OCI-LY3 (cell line): ENCODE measurements around the gene RAC3.

ENCODE experiments used
- CTCF ChIP-seq: fragments of 200-600, 300-600 bp; sonication (generic); IDR thresholded peaks from 2 replicates; pipeline ENCODE4 v1.5.1; 2014; ENCODE audit warnings: antibody characterized with exemption, low read length, low read depth
- EZH2phosphoT487 ChIP-seq: fragments of 200-600 bp; shearing (Covaris generic); IDR thresholded peaks from 2 replicates; pipeline ENCODE4 v1.6.1; 2018; ENCODE audit warnings: antibody characterized with exemption, mixed run types, low read depth

DNA sequence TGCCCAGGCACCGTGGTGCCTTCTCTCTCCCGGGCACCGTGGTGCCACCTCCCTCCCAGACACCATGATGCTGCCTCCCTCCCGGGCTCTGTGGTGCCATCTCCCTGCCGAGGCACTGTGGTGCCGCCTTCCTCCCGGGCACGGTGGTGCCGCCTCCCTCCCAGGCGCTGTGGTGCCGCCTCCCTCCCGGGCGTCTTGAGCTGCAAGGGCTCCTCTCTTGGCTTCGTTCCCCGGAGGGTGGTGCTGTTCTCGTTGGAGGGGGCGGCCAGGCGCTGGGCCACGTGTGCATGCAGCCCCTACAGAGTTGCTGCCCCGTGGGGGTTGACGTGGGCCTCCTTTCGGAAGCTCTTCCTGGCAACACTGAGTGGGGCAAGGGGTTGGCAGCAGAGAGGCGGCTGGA, 17.0 kb upstream of the RAC3 start:
- TF ChIP-seq CTCF (no peak), EZH2phosphoT487 (no peak)
